GM12892 (cell line): Measurements from ENCODE around the gene IL1F10.

Experiments used
- POLR2A ChIP-seq: IDR thresholded peaks from 2 replicates; pipeline ENCODE4 v1.6.1; 2011; ENCODE audit warnings: low read depth, low read length, control low read depth
- POLR2AphosphoS5 ChIP-seq: IDR thresholded peaks from 2 replicates; pipeline ENCODE4 v1.6.1; 2011; ENCODE audit warnings: low read depth, low read length, control low read depth
- TAF1 ChIP-seq: IDR thresholded peaks from 2 replicates; pipeline ENCODE4 v1.6.1; 2011; ENCODE audit warnings: low read depth, mild to moderate bottlenecking, control low read depth, low read length, borderline replicate concordance

DNA sequence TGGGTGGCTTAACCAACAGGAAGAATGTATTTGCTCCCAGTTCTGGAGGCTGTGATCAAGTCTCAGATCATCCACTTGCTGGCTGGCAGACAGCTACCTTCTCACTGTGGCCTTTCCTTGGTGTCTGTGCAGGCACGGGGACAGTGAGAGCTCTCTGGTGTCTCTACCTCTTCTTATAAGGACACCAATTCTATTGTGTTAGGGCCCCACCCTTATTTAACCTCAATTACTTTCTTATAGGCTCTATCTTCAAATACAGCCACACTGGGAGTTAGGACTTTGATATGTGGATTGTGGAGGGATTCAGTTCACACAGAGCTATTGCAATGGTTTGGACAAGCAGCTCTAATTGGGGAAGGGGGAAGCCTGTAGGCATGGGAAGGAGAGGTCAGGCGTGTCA is 34.4 kb downstream of the IL1F10 start:
- TF ChIP-seq POLR2A (no peak), POLR2AphosphoS5 (no peak), TAF1 (no peak)
